Measurements from ENCODE around the gene B4GALT5. TPM values are rescaled to one million over a fixed set of nuclear protein-coding genes. Genes with fewer than 3 reads are reported as not detected.
"Not testable (repeated sequence)": the region's sequence is repeated elsewhere in the genome, so short reads cannot be mapped to it uniquely, and the experiment has no call there.

B4GALT5 gene
- total and polyA plus RNA-seq, 8 donors = 38.4 to 51.0 (median 45.8) TPM

DNA sequence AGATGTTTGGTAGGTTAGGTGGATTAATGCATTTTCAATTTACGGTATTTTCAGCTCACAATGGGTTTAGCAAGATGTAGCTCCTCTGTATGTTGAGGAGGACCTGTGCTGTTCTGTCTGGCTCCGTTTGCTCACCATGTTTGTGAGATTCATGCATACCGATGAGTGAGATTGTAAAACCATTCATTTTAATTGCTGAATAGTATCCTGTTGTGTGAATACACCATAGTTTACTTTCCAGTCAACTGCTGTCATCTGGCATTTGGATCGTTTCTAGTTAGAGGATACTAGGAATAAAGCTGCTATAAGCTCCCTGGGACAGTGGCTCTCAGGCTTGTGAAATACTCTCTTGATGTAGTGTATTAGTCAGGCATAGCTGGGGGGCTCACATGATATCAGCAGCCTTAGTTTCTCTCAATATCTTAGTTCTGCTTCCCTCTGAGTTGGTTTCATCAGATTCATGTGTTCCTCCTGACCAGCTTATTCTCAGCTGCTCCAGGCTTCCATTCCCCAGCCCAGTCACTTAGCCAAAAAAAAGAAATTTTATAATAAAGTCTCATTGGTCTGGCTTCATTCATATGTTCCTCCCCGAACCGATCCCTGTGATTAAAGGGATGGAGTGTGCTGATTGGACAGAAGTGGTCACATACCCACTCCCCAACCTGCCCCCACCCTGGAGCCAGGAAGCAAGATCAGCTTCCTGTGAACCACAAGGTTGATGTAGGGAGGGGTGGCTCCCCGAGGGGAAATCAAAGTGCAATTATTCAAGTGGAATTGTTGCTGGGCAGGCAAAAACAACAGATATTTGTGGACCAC is 10.9 kb upstream of the B4GALT5 start:
- H3K9me3 ChIP-seq = no peaks in the 10 kb centered on the region
- DNase-seq (peak in 2 of 4 donors; percentile 40 to 47), ATAC-seq (peak; percentile 84)
- H3K36me3 ChIP-seq = no peaks in the 10 kb centered on the region
- H3K27ac ChIP-seq = peak overlapping the region; percentile 22 to 86
- H3K4me1 ChIP-seq = peaks cover 0 to 53% of the 10 kb centered on the region in 2 donors
- intact Hi-C loops (cut with DNase I) = no loop called here
- TF ChIP-seq, protein P1, sequence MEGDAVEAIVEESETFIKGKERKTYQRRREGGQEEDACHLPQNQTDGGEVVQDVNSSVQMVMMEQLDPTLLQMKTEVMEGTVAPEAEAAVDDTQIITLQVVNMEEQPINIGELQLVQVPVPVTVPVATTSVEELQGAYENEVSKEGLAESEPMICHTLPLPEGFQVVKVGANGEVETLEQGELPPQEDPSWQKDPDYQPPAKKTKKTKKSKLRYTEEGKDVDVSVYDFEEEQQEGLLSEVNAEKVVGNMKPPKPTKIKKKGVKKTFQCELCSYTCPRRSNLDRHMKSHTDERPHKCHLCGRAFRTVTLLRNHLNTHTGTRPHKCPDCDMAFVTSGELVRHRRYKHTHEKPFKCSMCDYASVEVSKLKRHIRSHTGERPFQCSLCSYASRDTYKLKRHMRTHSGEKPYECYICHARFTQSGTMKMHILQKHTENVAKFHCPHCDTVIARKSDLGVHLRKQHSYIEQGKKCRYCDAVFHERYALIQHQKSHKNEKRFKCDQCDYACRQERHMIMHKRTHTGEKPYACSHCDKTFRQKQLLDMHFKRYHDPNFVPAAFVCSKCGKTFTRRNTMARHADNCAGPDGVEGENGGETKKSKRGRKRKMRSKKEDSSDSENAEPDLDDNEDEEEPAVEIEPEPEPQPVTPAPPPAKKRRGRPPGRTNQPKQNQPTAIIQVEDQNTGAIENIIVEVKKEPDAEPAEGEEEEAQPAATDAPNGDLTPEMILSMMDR (IDR thresholded peaks at IDR 0.05) = no peak
- H3K4me3 ChIP-seq = no peak overlapping the region
- no peaks in the 10 kb centered on the region for H3K27me3 ChIP-seq

DNA sequence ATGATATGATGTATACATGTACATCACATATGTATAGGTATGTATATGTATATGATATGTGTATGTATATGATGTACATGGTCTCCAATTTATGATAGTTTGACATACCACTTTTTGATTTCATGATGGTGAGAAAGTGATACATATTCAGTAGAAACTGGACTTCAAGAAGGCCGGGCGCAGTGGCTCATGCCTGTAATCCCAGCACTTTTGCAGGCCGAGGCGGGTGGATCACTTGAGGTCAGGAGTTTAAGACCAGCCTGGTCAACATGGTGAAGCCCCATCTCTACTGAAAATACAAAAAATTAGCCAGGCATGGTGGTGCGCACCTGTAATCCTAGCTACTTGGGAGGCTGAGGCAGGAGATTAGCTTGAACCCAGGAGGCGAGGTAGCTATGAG is 10.1 kb upstream of the B4GALT5 start:
- H3K9me3 ChIP-seq; intact Hi-C loops (cut with DNase I); H3K27ac ChIP-seq; H3K36me3 ChIP-seq; DNase-seq; H3K4me3 ChIP-seq; H3K27me3 ChIP-seq; ATAC-seq: not testable (repeated sequence)
- H3K4me1 ChIP-seq = peaks cover 0 to 45% of the 10 kb centered on the region in 2 donors

DNA sequence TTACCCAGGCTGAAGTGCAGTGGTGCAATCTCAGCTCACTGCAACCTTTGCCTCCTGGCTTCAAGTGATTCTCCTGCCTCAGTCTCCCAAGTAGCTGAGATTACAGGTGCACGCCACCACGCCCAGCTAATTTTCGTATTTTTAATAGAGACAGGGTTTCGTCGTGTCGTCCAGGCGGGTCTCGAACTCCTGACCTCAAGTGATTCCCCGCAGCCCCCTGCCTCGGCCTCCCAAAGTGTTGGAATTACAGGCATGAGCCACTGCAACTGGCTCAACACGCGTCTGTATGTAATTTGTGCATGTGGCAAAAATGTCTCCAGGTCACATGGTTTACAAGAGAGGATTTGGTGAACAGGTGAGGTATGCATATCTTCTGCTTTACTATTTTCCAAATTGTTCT is 7.6 kb upstream of the B4GALT5 start:
- H3K27ac ChIP-seq; H3K27me3 ChIP-seq; intact Hi-C loops (cut with DNase I); DNase-seq; H3K36me3 ChIP-seq; H3K9me3 ChIP-seq; ATAC-seq; H3K4me3 ChIP-seq: not testable (repeated sequence)
- H3K4me1 ChIP-seq = peaks cover 0 to 34% of the 10 kb centered on the region in 2 donors

DNA sequence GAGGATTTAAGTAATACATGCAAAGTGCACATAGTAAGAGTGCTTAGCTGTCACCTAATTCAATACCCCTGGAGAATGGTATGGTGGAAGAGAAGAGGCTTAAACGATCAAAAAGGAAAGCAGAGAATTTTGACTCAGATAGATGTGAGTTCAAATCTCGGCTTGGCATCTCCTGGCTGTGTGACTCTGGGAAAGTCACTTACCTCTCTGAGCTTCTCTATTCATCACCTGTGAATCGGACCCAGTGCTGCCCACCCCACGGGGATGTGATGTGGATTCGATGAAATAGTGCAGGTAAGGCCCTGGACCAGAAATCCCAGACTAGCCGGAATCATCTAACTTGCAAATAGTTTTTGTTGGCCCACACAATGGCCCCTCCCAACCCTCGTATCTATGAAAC is 1.8 kb upstream of the B4GALT5 start:
- Histone ChIP-seq H3K27ac (no peak overlapping the region), H3K27me3 (no peaks in the 10 kb centered on the region), H3K4me1 (peaks cover 16 to 43% of the 10 kb centered on the region in 2 donors), H3K9me3 (no peaks in the 10 kb centered on the region), H3K36me3 (no peaks in the 10 kb centered on the region), H3K4me3 (no peak overlapping the region)
- TF ChIP-seq, protein P1 (IDR thresholded peaks at IDR 0.05) = no peak
- DNase-seq (no peak), ATAC-seq (no peak)
- intact Hi-C loops (cut with DNase I) = no loop called here

DNA sequence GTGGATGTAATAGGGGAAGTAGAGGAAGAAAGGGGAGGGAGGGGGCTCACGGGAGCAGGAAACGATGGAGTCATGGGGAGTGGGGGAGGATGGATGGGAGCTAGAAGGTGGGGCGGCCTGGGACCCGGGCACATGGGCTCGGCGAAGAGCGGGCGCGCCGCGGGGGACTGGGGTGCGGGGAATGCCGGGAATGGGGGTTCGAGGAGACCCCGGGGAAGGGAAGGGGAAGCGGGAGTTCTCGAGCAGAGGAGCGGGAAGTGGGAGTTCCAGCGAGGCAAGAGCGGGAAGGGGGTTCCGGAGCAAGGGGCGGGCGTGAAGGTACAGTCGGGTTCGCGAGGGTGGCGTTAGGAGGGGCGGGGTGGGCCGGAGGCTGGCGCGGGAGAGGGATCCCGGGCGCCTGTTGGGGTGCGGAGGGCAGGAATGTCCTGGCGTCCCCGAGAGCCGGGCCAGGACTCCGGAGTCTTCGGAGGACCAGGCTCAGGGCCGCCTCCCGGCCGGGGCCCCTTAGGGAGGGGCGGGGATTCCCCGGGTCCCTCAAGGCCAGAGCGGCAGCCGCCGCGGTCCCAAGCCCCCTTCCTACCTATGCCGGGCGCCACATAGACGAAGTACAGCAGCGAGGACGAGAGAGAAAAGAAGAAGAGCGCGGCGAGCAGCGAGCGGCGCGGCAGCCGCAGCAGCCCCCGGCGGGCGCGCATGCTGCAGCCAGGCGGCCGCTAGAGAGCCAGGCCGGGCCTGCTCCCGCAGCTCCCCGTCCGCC is 504 bp downstream of the B4GALT5 start:
- DNase-seq (peak; percentile 40 to 87 (median 44)), ATAC-seq (peak; percentile 54)
- Histone ChIP-seq H3K36me3 (no peaks in the 10 kb centered on the region), H3K4me3 (peak overlapping the region; percentile 92 to 97), H3K9me3 (no peaks in the 10 kb centered on the region), H3K4me1 (peaks cover 20 to 63% of the 10 kb centered on the region in 2 donors), H3K27me3 (no peaks in the 10 kb centered on the region), H3K27ac (peak overlapping the region; percentile 89 to 98)
- TF ChIP-seq, protein P1 (IDR thresholded peaks at IDR 0.05) = no peak
- intact Hi-C loops (cut with DNase I) = no loop called here

DNA sequence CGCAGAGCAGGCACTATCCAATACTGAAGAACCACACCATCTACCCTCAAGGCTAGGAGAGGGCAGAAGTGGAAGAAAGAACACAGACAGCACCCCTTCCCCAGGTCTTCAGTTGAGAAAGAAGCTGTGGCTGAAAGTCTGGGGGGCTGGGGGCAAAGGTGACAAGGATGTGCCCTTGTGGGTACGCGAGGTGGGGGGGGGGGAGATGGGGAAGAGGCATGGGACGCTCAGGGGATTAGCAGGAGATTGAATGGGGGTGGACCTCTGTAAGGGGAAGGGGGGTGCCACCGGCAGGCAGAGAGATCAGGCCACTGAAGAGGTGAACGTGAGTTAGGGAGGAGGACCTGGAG is 1.1 kb downstream of the B4GALT5 start:
- H3K9me3 ChIP-seq = no peaks in the 10 kb centered on the region
- peak; percentile 13 for ATAC-seq
- intact Hi-C loops (cut with DNase I) = no loop called here

More for the DNA sequence above, 1.1 kb downstream of the B4GALT5 start:
- no peak for DNase-seq
- TF ChIP-seq, protein P1 (IDR thresholded peaks at IDR 0.05) = no peak
- Histone ChIP-seq H3K27me3 (no peaks in the 10 kb centered on the region), H3K36me3 (no peaks in the 10 kb centered on the region), H3K4me3 (peak overlapping the region; percentile 92 to 97), H3K27ac (peak overlapping the region; percentile 89 to 98), H3K4me1 (peaks cover 20 to 63% of the 10 kb centered on the region in 2 donors)
